WI38 (cell line): Measurements from ENCODE around the gene SIK2.

Experiments
- H3K4me3 ChIP-seq: 2 replicates; pipeline ENCODE4 v1.5.1; 2011; ENCODE audit warnings: low read depth, mild to moderate bottlenecking, control low read depth, low read length
- CTCF ChIP-seq: IDR thresholded peaks from 2 replicates; pipeline ENCODE4 v1.5.1; 2012; ENCODE audit warnings: low read depth, mild to moderate bottlenecking, control low read depth, low read length

The SIK2 gene

GRCh38 chr11:111623527-111624030 is 21.3 kb downstream of the SIK2 start:
- TF ChIP-seq CTCF: no peak
- H3K4me3 ChIP-seq: no peak overlapping the region

- TF ChIP-seq CTCF: no peak
- no peak overlapping the region for H3K4me3 ChIP-seq
These were observed 22.4 kb downstream of the SIK2 start for GRCh38 chr11:111624608-111625007.

- H3K4me3 ChIP-seq: no peak overlapping the region
- no peak for TF ChIP-seq CTCF
These were observed 25.3 kb downstream of the SIK2 start for GRCh38 chr11:111627591-111627990.

- H3K4me3 ChIP-seq: no peak overlapping the region
- no peak for TF ChIP-seq CTCF
These were observed 27.2 kb downstream of the SIK2 start for GRCh38 chr11:111629499-111629898.

DNA sequence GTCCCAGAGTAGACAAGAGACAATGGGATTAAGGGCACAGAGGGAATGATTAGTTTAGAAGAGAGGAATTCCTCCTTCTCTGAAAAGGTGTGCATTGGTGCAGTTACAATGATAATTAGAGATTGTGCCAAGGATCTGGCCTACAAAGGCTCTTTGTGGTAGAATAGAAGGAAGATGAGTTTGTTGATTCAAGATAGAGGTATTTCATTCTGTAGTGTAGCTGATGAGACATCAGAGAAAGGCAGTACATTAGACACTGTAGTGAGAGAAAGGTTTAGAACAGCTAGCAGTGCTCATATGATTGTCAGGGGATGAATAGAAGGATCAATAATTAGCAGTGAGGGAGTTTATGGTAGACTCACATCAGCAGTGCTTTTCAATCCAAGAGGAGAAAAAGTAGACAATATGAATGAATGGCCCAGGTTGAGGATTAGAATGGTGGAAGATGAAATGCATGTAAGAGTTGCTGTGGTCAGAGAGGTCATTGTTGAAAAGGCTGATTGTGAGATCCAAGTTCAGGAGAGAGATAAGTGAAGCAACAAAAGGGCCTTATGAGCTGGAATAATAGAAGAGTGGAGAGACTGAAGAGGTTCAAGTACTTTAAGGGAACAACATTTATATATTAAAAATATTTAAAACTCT is 28.9 kb downstream of the SIK2 start:
- TF ChIP-seq CTCF: no peak
- H3K4me3 ChIP-seq: no peak overlapping the region

- TF ChIP-seq CTCF: no peak
- no peak overlapping the region for H3K4me3 ChIP-seq
These were observed 29.4 kb downstream of the SIK2 start for GRCh38 chr11:111631666-111632039.

- H3K4me3 ChIP-seq: no peak overlapping the region
- TF ChIP-seq CTCF: no peak
These were observed 30.4 kb downstream of the SIK2 start for GRCh38 chr11:111632516-111633220.
